Spleen (tissue), 11 donors: ENCODE results near the gene DHX38. TPM values are rescaled to one million over a fixed set of nuclear protein-coding genes. Genes with fewer than 3 reads are reported as not detected.

Source experiments
- DNase-seq: peaks from one replicate; pipeline ENCODE4 v3.0.0-alpha.2; 2020
- H3K27ac ChIP-seq, 8 donors: fragments of 200-600 bp; sonication (generic) in 7 of 8; 1 replicate in 4 of 8; 2 replicates in 4 of 8; pipeline versions ENCODE4 v1.5.0 to v1.8.0; 2016 to 2021; ENCODE audit warnings: inconsistent platforms in 4 of 8, mild to moderate bottlenecking in 4 of 8, moderate library complexity in 1 of 8
- H3K27me3 ChIP-seq, 7 donors: fragments of 200-600 bp; sonication (generic) in 6 of 7; replicated peaks in 1 of 7; 1 replicate in 4 of 7; 2 replicates in 3 of 7; pipeline versions ENCODE4 v1.5.0 to v1.8.0; 2016 to 2021; ENCODE audit warnings: inconsistent platforms in 3 of 7, mild to moderate bottlenecking in 1 of 7
- H3K36me3 ChIP-seq, 6 donors: fragments of 200-600 bp; sonication (generic) in 5 of 6; 1 replicate in 4 of 6; 2 replicates in 2 of 6; pipeline versions ENCODE4 v1.5.0 to v1.8.0; 2016 to 2021; ENCODE audit warnings: inconsistent platforms in 2 of 6
- H3K4me1 ChIP-seq, 6 donors: fragments of 200-600 bp; sonication (generic) in 5 of 6; 1 replicate in 3 of 6; 2 replicates in 3 of 6; pipeline versions ENCODE4 v1.5.0 to v1.8.0; 2016 to 2021; ENCODE audit warnings: inconsistent platforms in 3 of 6
- H3K4me3 ChIP-seq, 8 donors: fragments of 200-600 bp; sonication (generic) in 7 of 8; 1 replicate in 4 of 8; 2 replicates in 4 of 8; pipeline versions ENCODE4 v1.5.0 to v1.8.0; 2016 to 2021; ENCODE audit warnings: inconsistent platforms in 4 of 8, mild to moderate bottlenecking in 4 of 8, moderate library complexity in 2 of 8
- H3K9me3 ChIP-seq, 8 donors: fragments of 200-600 bp; sonication (generic) in 7 of 8; 1 replicate in 4 of 8; 2 replicates in 4 of 8; pipeline versions ENCODE4 v1.5.0 to v1.8.0; 2016 to 2021; ENCODE audit warnings: inconsistent platforms in 4 of 8
- CTCF ChIP-seq, 11 experiments: fragments of 200-600 bp in 7 of 11; fragments of 450-650 bp in 4 of 11; sonication (generic) in 4 of 11; IDR thresholded peaks in 8 of 11; conservative IDR thresholded peaks in 3 of 11; 1 replicate in 7 of 11; 2 replicates in 4 of 11; pipeline versions ENCODE4 v1.4.0 to v1.8.0; 2016 to 2021; ENCODE audit warnings: antibody characterized with exemption in 11 of 11, inconsistent platforms in 4 of 11, mild to moderate bottlenecking in 1 of 11
- POLR2A ChIP-seq, 3 donors: fragments of 450-650 bp; IDR thresholded peaks; one replicate each; pipeline ENCODE4 v1.5.1; 2017; ENCODE audit warnings: antibody characterized with exemption in 3 of 3, mild to moderate bottlenecking in 1 of 3
- POLR2AphosphoS5 ChIP-seq, 3 donors: sonication (generic); formaldehyde crosslinking; IDR thresholded peaks; one replicate each; pipeline ENCODE4 v1.5.1; 2017; ENCODE audit warnings: antibody characterized with exemption in 3 of 3
- WGBS, 5 donors: extraction: QIAGEN DNeasy Blood & Tissue Kit in 3 of 5; methylation state at CpG; one replicate each; pipeline versions ENCODE4 v1.1.5 to v1.1.7; 2013 to 2018; 5-methylcytosine and 5-hydroxymethylcytosine counted together
- intact Hi-C: fragments of 100-400 bp; cut with DNase I; formaldehyde crosslinking; loops from one replicate; pipeline ENCODE4 v1.15.0; 2023; ENCODE audit warnings: low total_unique reads
- polyA plus RNA-seq, 3 donors: library from polyadenylated mRNA; stranded (reverse); fragments of 200-250 nt; gene quantifications; one replicate each; pipeline ENCODE4 v1.2.1, GENCODE V29; 2013
- total RNA-seq, 7 donors: library from RNA; depleted of rRNA in 3 of 7; stranded (reverse); fragments of >200 nt in 3 of 7; fragmentation: NEBNext Ultra II Directional in 4 of 7; extraction: Animal tissue kit (Norgen Biotek cat#: 25700) in 4 of 7; gene quantifications; one replicate each; pipeline versions ENCODE4 v1.1.0 to v1.2.1, GENCODE V29; 2016 to 2021
- donor health status: healthy with polysubstance abuse.
- donor health status: DM: no; HTN: no; CAD: no; lungs with moderate emphysema.
- donor health status: DM: no; HTN: no; CAD: no.
- donor health status: Bipolar disorder and iron deficiency.
- donor health status: healthy.
- donor health status: DM: no; HTN: no; CAD: no.
- donor health status: DM: yes; HTN: yes; CAD: no.

The DHX38 gene
- total and polyA plus RNA-seq, 10 donors, result 28.5 to 89.3 (median 70.1) TPM

GRCh38 chr16:72085002-72085401 is 8.6 kb upstream of the DHX38 start:
- Histone ChIP-seq H3K4me1 (no peaks in the 10 kb centered on the region), H3K36me3 (peaks cover 3 to 62% (median 56%) of the 10 kb centered on the region in 6 donors), H3K9me3 (peaks cover 0 to 17% (median 16%) of the 10 kb centered on the region in 8 donors), H3K27ac (no peak overlapping the region), H3K4me3 (no peak overlapping the region), H3K27me3 (no peaks in the 10 kb centered on the region)
- 81 to 93% (median 89%) methylated on average over 2 of the region's 2 CpGs for WGBS, 5 donors
- TF ChIP-seq CTCF (IDR thresholded peaks at IDR 0.05 in 8 of 11, conservative IDR thresholded peaks at IDR 0.05 in 3 of 11) (no peak), POLR2A (IDR thresholded peaks at IDR 0.05) (no peak), POLR2AphosphoS5 (IDR thresholded peaks at IDR 0.05) (no peak)
- intact Hi-C loops, result no loop called here
- no peak for DNase-seq

- WGBS, 5 donors, result 82 to 93% (median 85%) methylated on average over 3 of the region's 3 CpGs
- H3K4me3 ChIP-seq, result no peak overlapping the region
- no peaks in the 10 kb centered on the region for H3K9me3 ChIP-seq
- DNase-seq, result no peak
- H3K4me1 ChIP-seq, result peaks cover 27 to 53% (median 39%) of the 10 kb centered on the region in 6 donors
- peaks cover 6 to 55% (median 42%) of the 10 kb centered on the region in 6 donors for H3K36me3 ChIP-seq
- no peak for TF ChIP-seq CTCF (IDR thresholded peaks at IDR 0.05 in 8 of 11, conservative IDR thresholded peaks at IDR 0.05 in 3 of 11)
- TF ChIP-seq POLR2AphosphoS5 (IDR thresholded peaks at IDR 0.05), result no peak
- no peak for TF ChIP-seq POLR2A (IDR thresholded peaks at IDR 0.05)
- intact Hi-C loops, result loop anchor here (5.0 to 10.0 kb wide), 2 partner anchors 79 to 196 kb away; partner anchors contain the start of gene IST1
- no peak overlapping the region for H3K27ac ChIP-seq
- H3K27me3 ChIP-seq, result no peaks in the 10 kb centered on the region
Measured at GRCh38 chr16:72091217-72091616, 2.4 kb upstream of the DHX38 start.

- intact Hi-C loops, result loop anchor here (5.0 to 10.0 kb wide), 2 partner anchors 81 to 198 kb away; partner anchors contain the start of gene IST1
- Histone ChIP-seq H3K27ac (peak overlapping the region; percentile 89 to 97 (median 92)), H3K9me3 (no peaks in the 10 kb centered on the region), H3K4me3 (peak overlapping the region; percentile 60 to 93 (median 86)), H3K36me3 (peaks cover 7 to 55% (median 45%) of the 10 kb centered on the region in 6 donors), H3K4me1 (peaks cover 27 to 58% (median 40%) of the 10 kb centered on the region in 6 donors), H3K27me3 (no peaks in the 10 kb centered on the region)
- TF ChIP-seq CTCF (IDR thresholded peaks at IDR 0.05 in 8 of 11, conservative IDR thresholded peaks at IDR 0.05 in 3 of 11), result no peak
- TF ChIP-seq POLR2AphosphoS5 (IDR thresholded peaks at IDR 0.05), result no peak
- TF ChIP-seq POLR2A (IDR thresholded peaks at IDR 0.05), result no peak
- 1% methylated on average over 22 of the region's 22 CpGs for WGBS, 5 donors
- DNase-seq, result peak; percentile 77
Measured at GRCh38 chr16:72092832-72093447, 707 bp upstream of the DHX38 start.

GRCh38 chr16:72094266-72094610 is 591 bp downstream of the DHX38 start:
- Histone ChIP-seq H3K4me1 (peaks cover 27 to 60% (median 40%) of the 10 kb centered on the region in 6 donors), H3K4me3 (peak overlapping the region; percentile 60 to 93 (median 86)), H3K27me3 (no peaks in the 10 kb centered on the region), H3K36me3 (peaks cover 7 to 55% (median 45%) of the 10 kb centered on the region in 6 donors), H3K9me3 (no peaks in the 10 kb centered on the region), H3K27ac (peak overlapping the region; percentile 89 to 97 (median 92))
- TF ChIP-seq POLR2A (IDR thresholded peaks at IDR 0.05), result no peak
- intact Hi-C loops, result loop anchor here (5.0 to 10.0 kb wide), 2 partner anchors 82 to 199 kb away; partner anchors contain the start of gene IST1
- 1% methylated on average over 11 of the region's 11 CpGs for WGBS, 5 donors
- DNase-seq, result no peak
